B cell (primary cell): ENCODE data around the gene MMP14.

Source experiments
- CTCF ChIP-seq: fragments of 200-600 bp; IDR thresholded peaks from one replicate; pipeline ENCODE4 v1.8.0; 2022; ENCODE audit warnings: antibody characterized with exemption, mild to moderate bottlenecking
- EZH2 ChIP-seq: IDR thresholded peaks from 2 replicates; pipeline ENCODE4 v1.6.1; 2012; ENCODE audit warnings: borderline replicate concordance, low read depth, mild to moderate bottlenecking, moderate library complexity, low read length; ENCODE audit not compliant: insufficient read depth, poor library complexity, severe bottlenecking

- no peak for TF ChIP-seq CTCF
- TF ChIP-seq EZH2, result no peak
Measured at GRCh38 chr14:22882529-22883172, 46.3 kb downstream of the MMP14 start.
